Measurements from ENCODE around the gene HLA-DOA.

HLA-DOA gene

DNA sequence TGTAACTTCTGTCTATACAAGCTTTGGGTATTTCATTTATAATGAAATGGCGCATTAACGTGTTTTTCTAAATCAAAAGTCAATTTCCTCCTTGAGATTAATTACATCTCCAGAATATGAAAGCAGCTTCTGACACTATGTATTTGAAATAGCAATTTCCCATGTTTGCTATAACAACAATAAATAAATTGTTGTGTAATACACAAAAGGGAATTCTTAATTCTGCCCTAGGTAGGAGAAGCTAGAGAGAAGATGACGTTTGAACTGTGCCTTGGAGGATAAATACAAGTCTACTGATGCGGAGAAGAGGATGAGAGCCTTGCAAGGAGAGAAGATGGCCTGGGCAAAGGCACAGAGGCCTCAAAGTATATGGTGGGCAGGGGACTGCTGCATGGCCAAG, 7.6 kb upstream of the HLA-DOA start:
- DNase-seq (ENCODE audit: low read depth in 4 of 4, low spot score in 1 of 4) = no peak

DNA sequence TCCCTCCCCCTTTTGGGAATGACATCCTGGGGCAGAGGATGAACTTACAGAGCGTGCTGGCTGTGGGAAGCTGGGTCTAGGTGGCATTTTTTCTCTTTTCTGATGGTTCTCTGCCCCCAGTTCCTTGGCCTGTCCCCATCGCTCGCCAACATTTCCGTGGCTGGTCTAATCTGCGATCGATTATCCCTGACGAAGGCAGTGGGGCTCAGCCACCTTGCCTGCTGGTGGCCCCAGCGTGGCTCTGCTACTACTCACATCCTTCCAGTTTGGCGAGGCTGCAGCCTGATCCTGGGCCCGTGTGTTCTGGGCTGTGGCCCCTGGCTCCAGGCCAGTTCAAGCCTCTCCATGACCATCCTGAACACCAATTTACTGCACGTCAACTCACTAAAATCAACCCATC, 6.4 kb upstream of the HLA-DOA start:
- no peak for DNase-seq (ENCODE audit: low read depth in 4 of 4, low spot score in 1 of 4)

DNA sequence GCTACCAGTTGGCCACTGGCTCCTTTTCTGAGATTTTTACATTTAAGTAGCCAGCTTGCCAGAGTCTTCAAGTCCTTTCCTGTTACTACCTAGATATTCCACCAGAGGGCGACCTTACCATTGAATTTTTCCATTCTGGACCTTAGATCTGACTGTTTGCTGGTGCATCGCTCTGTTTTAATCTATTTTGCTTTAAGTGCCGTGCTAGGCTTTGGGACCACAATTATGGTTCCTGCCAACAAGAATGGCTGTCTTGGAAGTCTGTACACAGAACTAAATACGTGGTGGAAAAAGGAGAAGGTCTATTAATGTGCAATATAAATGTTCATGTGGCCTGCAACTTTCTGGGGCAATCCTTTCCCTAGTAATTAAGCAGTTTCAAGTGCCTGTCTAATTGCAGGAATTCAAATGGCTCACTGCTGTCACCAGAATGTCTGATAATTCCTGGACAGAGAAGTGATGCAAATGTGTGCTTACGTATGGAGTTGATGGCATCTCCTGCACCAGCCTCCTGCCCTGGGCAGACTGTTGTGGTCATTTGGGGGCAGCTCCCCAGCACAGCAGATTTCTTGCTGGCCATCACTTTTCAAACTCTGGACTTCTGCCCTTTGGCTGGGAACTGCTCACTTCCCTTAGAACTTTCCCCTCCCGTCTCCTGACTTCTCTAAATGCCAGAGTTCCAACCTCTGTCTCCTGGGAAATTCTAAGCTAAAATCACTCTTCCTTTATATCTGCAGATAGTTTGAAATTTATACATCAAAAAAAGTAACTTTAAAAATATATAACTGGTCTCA, 5.6 kb upstream of the HLA-DOA start:
- peak in 3 of 4 experiments; percentile 20 to 27 (median 24) for DNase-seq (ENCODE audit: low read depth in 4 of 4, low spot score in 1 of 4)

DNA sequence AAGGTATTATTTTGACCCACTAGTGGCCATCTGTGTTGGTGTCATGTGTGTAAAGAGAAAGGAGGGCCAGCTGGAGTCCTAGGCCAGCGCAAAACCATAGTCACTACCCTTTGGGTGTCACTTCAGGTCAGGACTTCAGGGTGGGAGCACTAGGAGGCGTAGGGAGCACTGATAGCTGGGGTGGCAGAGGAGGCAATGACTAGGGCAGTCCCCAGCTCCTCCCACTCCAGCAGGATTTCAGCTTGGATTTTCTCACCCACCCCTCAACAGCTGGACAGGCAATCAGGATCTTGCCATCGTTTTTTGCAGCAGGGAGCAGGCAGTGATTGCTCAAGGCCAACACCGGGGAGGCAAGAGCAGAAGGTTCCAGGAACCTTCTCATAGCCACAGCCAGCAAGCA, 4.2 kb upstream of the HLA-DOA start:
- DNase-seq (ENCODE audit: low read depth in 4 of 4, low spot score in 1 of 4) = no peak

DNA sequence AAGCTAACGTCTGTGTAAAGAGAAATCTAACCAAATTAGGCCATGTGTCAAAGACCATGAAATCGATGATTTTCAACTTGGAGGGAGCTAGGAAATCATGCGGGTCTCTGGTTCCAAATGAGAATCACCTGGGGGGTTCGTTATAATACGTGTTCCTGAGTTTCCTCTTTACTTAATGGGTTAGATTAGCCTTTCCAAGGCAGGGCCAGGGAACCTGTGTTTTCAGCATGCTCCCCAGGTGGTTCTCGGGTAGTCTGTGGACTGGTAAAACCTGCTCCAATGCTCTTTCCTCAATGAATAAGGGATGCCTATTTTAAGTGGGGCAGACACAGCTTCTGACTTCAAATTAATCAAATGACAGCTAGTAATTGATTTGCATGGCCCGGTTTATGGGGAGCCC, 965 bp upstream of the HLA-DOA start:
- no peak for DNase-seq (ENCODE audit: low read depth in 4 of 4, low spot score in 1 of 4)

DNA sequence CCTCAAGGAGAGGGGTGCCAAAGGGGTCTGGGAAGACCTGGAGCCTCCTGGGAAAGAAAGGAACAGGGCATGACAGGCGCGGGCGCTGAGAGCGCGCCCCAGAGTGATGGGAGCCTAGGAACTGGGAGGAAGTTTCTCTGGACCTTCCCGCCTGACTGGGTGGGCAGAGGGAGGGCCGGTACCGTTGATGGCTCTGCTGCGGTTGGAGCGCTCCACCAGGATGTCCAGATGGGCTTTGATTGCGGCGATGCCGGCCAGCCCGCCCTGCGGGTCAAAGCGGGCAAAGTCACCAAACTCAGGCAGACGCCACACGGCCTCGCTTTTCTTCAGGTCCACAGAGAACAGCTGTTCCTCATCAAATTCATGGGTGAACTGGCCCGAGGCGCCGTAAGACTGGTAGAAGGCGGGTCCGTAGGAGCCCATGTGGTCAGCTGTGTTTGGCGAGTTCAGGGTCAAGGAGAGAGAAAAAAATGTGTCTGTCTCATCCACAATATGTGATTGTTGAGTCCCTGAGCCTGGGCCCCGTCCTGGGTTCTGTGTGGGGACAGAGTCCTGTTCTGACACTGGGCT, 1.5 kb downstream of the HLA-DOA start:
- no peak for DNase-seq (ENCODE audit: low read depth in 4 of 4, low spot score in 1 of 4)

DNA sequence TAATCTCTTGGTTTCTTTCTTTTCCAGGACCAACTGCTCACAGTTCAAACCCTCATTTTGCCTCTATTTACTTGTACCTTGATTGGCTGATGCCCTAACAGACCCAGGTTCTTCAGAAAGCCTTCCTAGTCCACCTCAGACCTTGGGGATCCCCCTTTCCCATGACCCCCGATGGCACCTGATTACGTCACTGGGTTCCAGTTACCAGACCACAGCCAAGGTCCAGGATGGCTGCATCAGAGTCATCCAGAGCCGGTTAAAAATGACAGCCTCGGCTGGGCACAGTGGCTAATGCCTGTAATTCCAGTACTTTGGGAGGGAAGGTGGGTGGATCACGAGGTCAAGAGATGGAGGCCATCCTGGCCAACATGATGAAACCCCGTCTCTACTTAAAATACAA, 4.5 kb downstream of the HLA-DOA start:
- no peak for DNase-seq (ENCODE audit: low read depth in 4 of 4, low spot score in 1 of 4)

DNA sequence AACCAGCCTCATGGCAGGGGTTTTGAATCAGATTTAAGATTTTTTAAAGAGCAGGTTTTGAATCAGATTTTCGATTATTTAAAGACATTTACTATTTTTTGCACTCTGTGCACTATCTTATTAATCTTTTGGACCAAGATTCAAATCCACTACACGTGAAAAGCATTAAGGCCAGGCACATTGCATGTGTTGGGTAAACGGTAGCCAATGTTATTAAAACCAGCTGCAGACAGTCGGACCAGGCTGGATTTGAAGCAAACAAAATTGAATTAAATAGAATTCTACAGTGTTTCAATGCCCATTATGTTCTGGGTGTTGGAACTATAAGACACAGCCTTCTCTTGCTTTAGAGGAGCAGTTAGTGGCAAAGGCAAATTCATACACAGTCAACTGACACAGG, 7.7 kb downstream of the HLA-DOA start:
- no peak for DNase-seq (ENCODE audit: low read depth in 4 of 4, low spot score in 1 of 4)

DNA sequence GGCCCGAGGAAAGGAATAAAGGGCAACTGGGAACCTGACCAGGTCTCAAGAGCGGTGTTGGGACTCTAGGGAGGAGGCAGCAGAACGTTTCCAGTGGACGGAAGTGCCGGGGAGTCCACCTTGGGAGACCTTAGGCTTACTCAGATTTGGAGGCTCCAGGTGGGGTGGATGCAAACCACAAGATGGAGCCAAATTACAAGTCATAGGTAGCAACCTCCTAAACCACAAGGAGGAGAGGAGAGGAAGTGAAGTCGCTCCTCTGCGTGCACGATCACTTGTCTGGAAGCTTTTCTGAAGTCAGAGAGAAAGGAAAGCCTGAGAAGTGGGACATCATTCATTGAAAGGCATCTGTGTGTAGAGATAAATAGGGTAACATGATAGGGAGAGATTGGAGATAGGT, 9.3 kb downstream of the HLA-DOA start:
- DNase-seq (ENCODE audit: low read depth in 4 of 4, low spot score in 1 of 4) = no peak

DNA sequence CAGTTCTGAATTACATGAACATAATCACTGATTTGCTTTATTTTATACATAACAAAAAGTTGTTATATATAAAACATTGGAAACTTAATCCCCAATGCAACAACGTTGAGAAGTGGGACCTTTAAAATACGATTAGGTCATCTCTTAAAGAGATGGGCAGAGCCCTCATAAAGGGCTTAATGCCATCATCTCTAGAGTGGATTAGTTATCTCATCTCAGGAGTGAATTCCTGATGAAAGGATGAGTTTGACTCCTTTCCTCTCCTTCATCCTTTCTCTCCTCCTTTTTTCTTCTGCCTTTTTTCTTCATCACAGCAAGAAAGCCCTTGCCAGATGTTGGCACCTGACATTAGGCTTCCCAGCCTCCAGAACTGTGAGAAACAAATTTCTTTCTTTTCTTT, 13.9 kb downstream of the HLA-DOA start:
- DNase-seq (ENCODE audit: low read depth in 4 of 4, low spot score in 1 of 4) = no peak

DNA sequence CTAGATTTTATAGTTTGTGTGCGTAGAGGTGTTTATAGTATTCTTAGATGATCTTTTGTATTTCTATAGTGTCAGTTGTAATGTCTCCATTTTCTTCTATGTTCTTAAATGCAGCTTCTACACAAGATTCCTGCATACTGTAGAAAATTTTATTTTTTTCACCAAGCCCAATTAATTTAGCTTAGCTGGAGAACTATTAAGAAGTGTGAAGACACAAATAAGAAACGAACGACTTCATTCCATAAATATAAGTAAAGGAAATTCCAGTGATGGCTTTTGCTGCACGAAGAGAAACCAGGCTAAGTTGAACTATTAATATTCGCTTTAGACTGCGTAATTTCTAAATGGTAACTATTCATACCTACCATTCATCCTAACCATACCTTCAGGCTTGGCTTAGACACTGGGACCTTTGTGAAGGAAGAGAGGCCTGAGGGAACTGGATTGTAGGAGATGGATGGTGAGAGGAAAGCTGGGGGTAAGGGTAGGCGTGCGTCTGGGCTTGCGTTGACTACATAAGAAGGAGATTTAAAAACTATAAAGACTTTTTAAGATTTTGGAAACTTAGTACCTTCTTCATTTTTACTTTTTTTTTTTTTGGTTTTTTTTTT, 15.9 kb downstream of the HLA-DOA start:
- DNase-seq (ENCODE audit: low read depth in 4 of 4, low spot score in 1 of 4) = no peak

DNA sequence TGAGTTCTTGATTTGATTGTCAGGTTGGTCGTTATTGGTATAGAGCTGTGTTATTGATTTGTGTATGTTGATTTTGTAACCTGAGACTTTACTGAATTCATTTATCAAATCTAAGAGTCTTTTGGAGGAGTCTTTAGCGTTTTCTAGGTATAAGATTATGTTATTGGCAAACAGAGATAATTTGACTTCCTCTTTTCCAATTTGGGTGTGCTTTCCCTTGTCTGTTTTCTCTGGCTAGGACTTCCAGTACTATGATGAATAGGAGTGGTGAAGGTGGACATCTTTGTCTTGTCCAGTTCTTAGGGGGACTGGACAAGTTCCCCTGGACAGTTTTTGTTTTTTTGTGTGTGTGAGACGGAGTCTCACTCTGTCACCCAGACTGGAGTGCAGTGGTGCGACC, 17.4 kb downstream of the HLA-DOA start:
- no peak for DNase-seq (ENCODE audit: low read depth in 4 of 4, low spot score in 1 of 4)

DNA sequence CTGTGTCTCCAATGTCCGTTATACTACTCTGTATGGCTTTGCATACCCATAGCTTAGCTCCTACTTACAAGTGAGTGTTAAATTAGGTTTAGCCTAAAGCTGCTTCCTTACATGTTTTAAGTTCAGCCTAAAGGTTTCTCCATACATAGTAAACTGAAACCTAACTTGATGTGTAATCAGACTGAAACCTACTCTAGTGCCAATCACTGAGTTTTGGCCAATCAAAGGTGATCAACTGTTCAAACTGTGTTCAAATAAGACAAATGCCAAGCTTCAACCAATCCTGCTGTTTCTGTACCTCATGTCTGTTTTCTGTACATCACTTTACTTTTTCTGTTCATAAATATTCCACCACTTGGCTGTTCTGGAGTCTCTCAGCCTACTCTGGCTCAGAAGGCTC, 20.0 kb downstream of the HLA-DOA start:
- DNase-seq (ENCODE audit: low read depth in 4 of 4, low spot score in 1 of 4) = no peak

DNA sequence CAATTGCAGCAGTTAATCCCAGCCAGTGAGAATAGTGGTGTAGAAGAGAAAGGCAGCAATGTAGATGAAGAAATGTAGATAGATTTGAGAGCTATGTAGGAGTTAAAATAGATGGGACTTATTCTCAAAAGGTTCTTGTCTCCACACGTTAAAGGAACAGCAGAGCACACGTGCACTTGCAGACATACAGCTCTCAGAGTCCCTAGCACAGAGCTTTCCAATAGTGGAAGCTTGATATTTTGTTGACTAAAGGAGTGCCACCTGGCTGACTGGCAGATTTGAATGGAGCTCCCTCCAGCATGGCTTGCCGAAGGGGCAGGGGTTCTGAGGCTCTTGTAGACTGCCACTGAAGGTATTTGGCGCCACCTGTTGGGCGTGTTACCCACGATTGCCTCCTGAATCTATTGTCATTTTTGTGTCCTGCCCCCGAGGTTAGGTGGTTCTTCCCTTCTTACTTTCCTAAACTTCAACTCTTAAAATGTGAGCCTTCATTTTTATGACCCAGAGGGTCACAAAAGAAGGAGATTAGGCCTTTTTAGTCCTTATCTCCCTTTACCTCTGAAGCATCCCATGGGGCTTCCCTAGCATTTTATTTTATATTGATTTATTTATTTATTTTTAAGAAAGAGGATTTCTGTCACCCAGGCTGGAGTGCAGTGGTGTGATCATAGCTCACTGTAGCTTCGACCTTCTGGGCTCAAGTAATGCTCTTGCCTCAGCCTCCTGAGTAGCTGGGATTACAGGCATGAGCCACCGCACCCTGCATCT, 24.6 kb downstream of the HLA-DOA start:
- DNase-seq (ENCODE audit: low read depth in 4 of 4, low spot score in 1 of 4) = peak; percentile 81 to 84 (median 82)

DNA sequence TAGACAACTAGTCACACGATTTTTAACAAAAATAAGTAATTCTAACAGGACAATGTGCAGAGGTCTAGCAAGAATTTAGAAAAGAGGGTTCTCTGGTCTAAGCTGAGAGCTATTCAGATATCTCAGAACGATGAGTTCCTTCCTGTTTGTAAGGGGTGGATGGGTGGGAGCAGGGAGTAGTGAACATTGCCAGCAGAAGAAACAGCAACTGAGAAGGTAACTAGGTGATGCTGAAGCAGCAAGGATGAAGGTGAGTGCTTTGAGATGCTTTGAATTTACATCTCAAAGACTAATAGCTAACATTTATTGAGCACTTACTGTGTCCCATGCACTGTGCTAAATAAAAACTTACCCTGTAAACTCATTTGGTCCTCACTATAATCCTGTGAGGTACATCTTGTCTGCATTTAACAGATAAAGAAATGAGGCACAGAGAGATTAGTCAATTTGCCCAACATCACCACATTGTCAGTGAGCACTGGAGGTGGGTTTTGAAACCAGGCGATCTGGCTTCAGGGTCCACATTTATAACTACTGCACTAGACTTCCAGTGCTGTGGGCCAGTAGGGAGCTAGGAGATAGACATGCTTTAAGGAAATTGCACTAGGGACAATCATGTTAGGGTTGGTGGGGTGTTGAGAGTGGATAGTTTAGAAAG, 25.3 kb downstream of the HLA-DOA start:
- no peak for DNase-seq (ENCODE audit: low read depth in 4 of 4, low spot score in 1 of 4)

DNA sequence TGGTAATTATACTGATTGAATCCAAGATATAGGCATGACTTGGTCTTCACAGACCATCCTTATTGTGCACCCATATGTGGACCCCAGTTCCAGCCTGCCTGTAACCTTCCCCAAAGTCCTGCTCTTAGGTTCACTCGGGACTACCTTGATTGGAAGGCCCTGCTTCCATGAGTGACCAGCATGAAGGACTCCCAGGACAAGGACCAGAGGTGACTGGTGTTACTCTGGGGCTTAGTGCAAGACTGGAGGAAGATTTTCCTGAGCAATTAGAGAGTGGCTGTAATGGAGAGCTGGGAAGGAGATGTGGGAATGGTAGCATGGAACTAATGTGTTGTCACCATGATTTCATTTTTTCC, 25.9 kb downstream of the HLA-DOA start:
- no peak for DNase-seq (ENCODE audit: low read depth in 4 of 4, low spot score in 1 of 4)

DNA sequence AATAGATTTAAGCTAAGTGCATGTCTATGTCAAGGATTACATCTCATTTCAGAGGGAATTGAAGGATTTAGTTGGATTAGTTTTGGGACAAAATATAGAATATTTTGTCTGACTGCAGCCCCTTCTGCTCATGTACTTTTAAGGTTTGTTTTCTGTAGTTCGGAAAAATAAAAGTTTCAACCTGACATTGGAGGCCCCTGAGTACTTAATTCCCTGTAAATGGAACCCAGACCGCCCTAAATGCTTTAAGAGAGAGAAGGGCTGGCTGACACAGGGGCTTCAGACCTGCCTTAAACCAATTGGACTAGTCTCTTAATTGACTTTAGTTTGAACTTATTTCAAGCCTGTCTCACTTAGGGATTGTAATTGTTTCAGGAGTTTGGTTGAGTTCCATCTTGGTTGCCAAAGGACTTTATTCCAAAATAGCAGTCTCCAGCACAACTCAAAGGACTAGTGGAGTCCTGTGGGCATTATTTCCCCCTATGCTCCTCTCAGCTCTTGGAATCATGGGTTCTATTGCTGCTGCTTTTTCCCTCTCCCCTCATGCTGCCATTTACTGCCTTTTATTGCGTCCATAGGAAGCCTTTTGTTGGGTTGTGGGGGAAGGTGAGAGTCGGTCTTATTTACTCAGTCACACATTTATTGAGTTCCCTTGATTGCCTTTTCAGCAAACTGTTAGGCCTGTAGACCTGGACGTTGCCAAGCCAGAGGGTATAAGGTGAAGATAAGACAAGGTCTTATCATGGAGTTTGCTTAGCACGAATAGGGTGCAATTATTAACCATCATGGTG, 26.5 kb downstream of the HLA-DOA start:
- DNase-seq (ENCODE audit: low read depth in 4 of 4, low spot score in 1 of 4) = no peak

DNA sequence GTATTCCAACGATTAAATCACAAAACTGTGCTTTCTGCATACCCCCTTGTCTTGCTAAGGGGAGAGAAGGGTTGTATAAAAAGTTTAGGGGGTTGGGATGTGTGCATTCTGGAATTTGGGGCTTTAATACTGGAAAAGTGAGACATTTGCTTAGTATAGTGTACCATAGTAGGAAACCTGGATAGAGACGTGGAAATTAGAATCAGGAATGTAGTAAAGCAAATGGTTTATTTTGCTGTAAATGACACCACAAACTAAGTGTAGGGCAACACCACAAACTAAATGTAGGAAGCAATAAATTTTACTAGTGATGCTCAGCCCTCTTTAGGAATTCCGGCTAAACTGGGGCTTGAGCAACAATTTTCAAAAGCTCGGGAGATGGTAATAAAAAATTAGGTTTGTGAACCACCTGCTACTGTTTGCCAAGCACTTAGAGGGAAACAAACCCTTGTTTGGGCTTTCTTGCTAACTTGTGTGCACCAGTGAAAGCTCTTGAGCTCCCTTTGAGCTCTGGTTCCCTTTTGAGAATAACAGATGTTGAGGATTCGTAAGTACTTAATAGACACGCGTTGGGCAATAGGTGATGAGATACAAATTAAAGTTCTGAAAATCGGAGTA, 27.2 kb downstream of the HLA-DOA start:
- DNase-seq (ENCODE audit: low read depth in 4 of 4, low spot score in 1 of 4) = no peak

DNA sequence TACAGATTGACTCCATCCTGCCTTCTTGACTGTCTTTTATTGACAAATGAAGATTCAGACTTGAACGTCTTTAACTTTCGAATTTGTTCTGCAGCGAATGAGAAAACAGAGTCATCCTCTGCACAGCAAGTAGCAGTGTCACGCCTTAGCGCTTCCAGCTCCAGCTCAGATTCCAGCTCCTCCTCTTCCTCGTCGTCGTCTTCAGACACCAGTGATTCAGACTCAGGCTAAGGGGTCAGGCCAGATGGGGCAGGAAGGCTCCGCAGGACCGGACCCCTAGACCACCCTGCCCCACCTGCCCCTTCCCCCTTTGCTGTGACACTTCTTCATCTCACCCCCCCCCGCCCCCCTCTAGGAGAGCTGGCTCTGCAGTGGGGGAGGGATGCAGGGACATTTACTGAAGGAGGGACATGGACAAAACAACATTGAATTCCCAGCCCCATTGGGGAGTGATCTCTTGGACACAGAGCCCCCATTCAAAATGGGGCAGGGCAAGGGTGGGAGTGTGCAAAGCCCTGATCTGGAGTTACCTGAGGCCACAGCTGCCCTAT, 28.8 kb downstream of the HLA-DOA start:
- DNase-seq (ENCODE audit: low read depth in 4 of 4, low spot score in 1 of 4) = no peak

Data from stimulated activated CD4-positive, alpha-beta T cell treated with anti-CD3 and anti-CD28 coated beads, Interleukin-1b, Interleukin-23, amount 100 ng/mL, for 24 hours (primary cell).